ENCODE results near the gene CCDC39. TPM values are rescaled to one million over a fixed set of nuclear protein-coding genes. Genes with fewer than 3 reads are reported as not detected.

CCDC39 gene
- total RNA-seq: not detected in 2 replicates

GRCh38 chr3:180679178-180680096, at the start of gene CCDC39:
Gene CCDC39 (minus strand): TSS chr3:180679489. CDS start chr3:180679380, 109 bp downstream.

GRCh38 chr3:180601688-180602666, 77.3 kb downstream of the CCDC39 start, which contains the start of gene TTC14:
Gene TTC14 (plus strand): TSS chr3:180602163. CDS start chr3:180602262, 99 bp downstream.

Small RNA genes lying within 50 kb of the gene (small RNA-seq; reads per million reads assigned to genes)
- gene AC068298.1 (ENCODE audit: low replicate concordance) (not detected), gene RNU6-486P (ENCODE audit: low replicate concordance) (not detected)

Other genes starting within 250 kb of the CCDC39 start
- gene TTC14, start 77.3 kb downstream of the CCDC39 start, total RNA-seq: 30.4 and 34.4 TPM in 2 replicates
- gene FXR1, start 233.2 kb upstream of the CCDC39 start, total RNA-seq: 108 and 201 TPM in 2 replicates